H1 (cell line): ENCODE data around the gene EPHA4. TPM values are rescaled to one million over a fixed set of nuclear protein-coding genes. Genes with fewer than 3 reads are reported as not detected.

Experiments
- CTCF ChIA-PET: fragments of 300-600 bp; sonication (Branson Sonifier 250); formaldehyde crosslinking; loops from one replicate; lab custom pipeline; 2021; ENCODE audit not compliant: partially characterized antibody; lab: Charles Lee
- POLR2A ChIA-PET: fragments of 300-600 bp; sonication (Branson Sonifier 250); formaldehyde crosslinking; loops from one replicate; lab custom pipeline; 2021; ENCODE audit warnings: inconsistent platforms; ENCODE audit not compliant: partially characterized antibody; lab: Charles Lee
- DNase-seq, 2 experiments: peaks; one replicate each; pipeline versions ENCODE4 v3.0.0 to v3.0.0-alpha.2; 2010 to 2022; ENCODE audit warnings: low spot score in 2 of 2, low read depth in 1 of 2, mixed read lengths in 1 of 2
- FAIRE-seq: peaks from 2 replicates; lab custom pipeline; 2011; peaks lifted over from hg19 to GRCh38; lab: Jason Lieb, UNC
- H2AFZ ChIP-seq: 2 replicates; pipeline ENCODE4 v1.8.1; 2012; ENCODE audit warnings: low read length, inconsistent platforms
- H2AK5ac ChIP-seq: 2 replicates; pipeline ENCODE4 v1.6.1; 2013; ENCODE audit warnings: low read depth, low read length
- H2BK120ac ChIP-seq: replicated peaks from 2 replicates; pipeline ENCODE3; 2013; ENCODE audit warnings: low read depth, low read length, inconsistent platforms
- H2BK12ac ChIP-seq: 2 replicates; pipeline ENCODE4 v1.6.1; 2013; ENCODE audit warnings: low read depth, low read length
- H2BK15ac ChIP-seq: 2 replicates; pipeline ENCODE4 v1.6.1; 2013; ENCODE audit warnings: low read length
- H2BK20ac ChIP-seq: 2 replicates; pipeline ENCODE4 v1.6.1; 2013; ENCODE audit warnings: low read length
- H2BK5ac ChIP-seq: 2 replicates; pipeline ENCODE4 v1.6.1; 2013; ENCODE audit warnings: low read depth, low read length
- H3K14ac ChIP-seq: 2 replicates; pipeline ENCODE4 v1.6.1; 2013; ENCODE audit warnings: inconsistent platforms; ENCODE audit not compliant: insufficient read length
- H3K18ac ChIP-seq: 2 replicates; pipeline ENCODE4 v1.6.1; 2013; ENCODE audit warnings: low read length; ENCODE audit errors: extremely low read depth
- H3K23ac ChIP-seq: 2 replicates; pipeline ENCODE4 v1.6.1; 2013; ENCODE audit warnings: inconsistent platforms; ENCODE audit not compliant: insufficient read length
- H3K23me2 ChIP-seq: 2 replicates; pipeline ENCODE4 v1.6.1; 2013; ENCODE audit warnings: low read depth, low read length
- H3K27ac ChIP-seq: 2 replicates; pipeline ENCODE4 v1.6.1; 2011; ENCODE audit warnings: low read depth, low read length, inconsistent platforms
- H3K27me3 ChIP-seq, 4 experiments: replicated peaks in 1 of 4; 1 replicate in 1 of 4; 2 replicates in 3 of 4; pipeline versions ENCODE4 v1.6.1 to v1.8.1; 2011 to 2013; ENCODE audit warnings: low read length in 3 of 4, mild to moderate bottlenecking in 3 of 4, inconsistent platforms in 2 of 4, mixed read lengths in 2 of 4, moderate library complexity in 1 of 4; ENCODE audit not compliant: control insufficient read depth in 3 of 4, insufficient read depth in 3 of 4; ENCODE audit errors: extremely low read depth in 1 of 4
- H3K36me3 ChIP-seq, 4 experiments: 2 replicates each; pipeline versions ENCODE4 v1.6.1 to v1.8.1; 2011 to 2013; ENCODE audit warnings: mild to moderate bottlenecking in 4 of 4, low read length in 3 of 4, moderate library complexity in 2 of 4, control low read depth in 1 of 4, inconsistent platforms in 1 of 4; ENCODE audit not compliant: insufficient read depth in 4 of 4, control insufficient read depth in 2 of 4
- H3K4ac ChIP-seq: replicated peaks from 2 replicates; pipeline ENCODE3; 2013; ENCODE audit warnings: low read length, low read depth, mixed read lengths, inconsistent platforms; ENCODE audit not compliant: insufficient read length
- H3K4me1 ChIP-seq, 4 experiments: replicated peaks in 1 of 4; 1 replicate in 1 of 4; 2 replicates in 3 of 4; pipeline versions ENCODE4 v1.6.1 to v1.8.1; 2011 to 2013; ENCODE audit warnings: low read length in 3 of 4, inconsistent platforms in 2 of 4, mixed read lengths in 1 of 4; ENCODE audit not compliant: insufficient read depth in 4 of 4, control insufficient read depth in 3 of 4
- H3K4me2 ChIP-seq, 2 experiments: 2 replicates each; pipeline versions ENCODE4 v1.6.1 to v1.8.1; 2011 to 2013; ENCODE audit warnings: low read depth in 2 of 2, low read length in 2 of 2, control low read depth in 1 of 2, inconsistent platforms in 1 of 2, mild to moderate bottlenecking in 1 of 2; ENCODE audit not compliant: insufficient read depth in 1 of 2
- H3K4me3 ChIP-seq, 4 experiments: fragments of 200-600, 300-600 bp in 1 of 4; sonication (generic), shearing (Covaris generic), sonication (Bioruptor Twin) in 1 of 4; 2 replicates each; pipeline versions ENCODE4 v1.5.1 to v1.8.1; 2011 to 2016; ENCODE audit warnings: low read length in 4 of 4, low read depth in 3 of 4, control low read depth in 2 of 4, inconsistent platforms in 2 of 4, mild to moderate bottlenecking in 2 of 4, mixed read lengths in 1 of 4, moderate library complexity in 1 of 4; ENCODE audit not compliant: insufficient read depth in 2 of 4; ENCODE audit errors: extremely low read depth in 1 of 4
- H3K56ac ChIP-seq: replicated peaks from 2 replicates; pipeline ENCODE3; 2013; ENCODE audit warnings: low read depth, mild to moderate bottlenecking, mixed read lengths, low read length, inconsistent platforms; ENCODE audit not compliant: insufficient read length
- H3K79me1 ChIP-seq: 2 replicates; pipeline ENCODE4 v1.6.1; 2013; ENCODE audit warnings: low read depth, low read length, control low read depth
- H3K79me2 ChIP-seq, 2 experiments: 2 replicates each; pipeline versions ENCODE4 v1.6.1 to v1.8.1; 2012 to 2013; ENCODE audit warnings: low read length in 2 of 2, mild to moderate bottlenecking in 2 of 2, inconsistent platforms in 1 of 2; ENCODE audit not compliant: insufficient read depth in 2 of 2, control insufficient read depth in 1 of 2
- H3K9ac ChIP-seq, 4 experiments: replicated peaks in 1 of 4; 1 replicate in 1 of 4; 2 replicates in 3 of 4; pipeline versions ENCODE4 v1.6.1 to v1.8.1; 2011 to 2013; ENCODE audit warnings: low read depth in 3 of 4, low read length in 3 of 4, control low read depth in 2 of 4, mild to moderate bottlenecking in 2 of 4, moderate library complexity in 2 of 4, inconsistent platforms in 1 of 4; ENCODE audit errors: extremely low read depth in 1 of 4
- H3K9me3 ChIP-seq, 2 experiments: 2 replicates each; pipeline versions ENCODE4 v1.6.1 to v1.8.1; 2012 to 2013; ENCODE audit warnings: mild to moderate bottlenecking in 2 of 2, moderate library complexity in 2 of 2, control low read depth in 1 of 2, inconsistent platforms in 1 of 2, low read depth in 1 of 2, low read length in 1 of 2, mixed read lengths in 1 of 2; ENCODE audit not compliant: insufficient read depth in 2 of 2
- H4K20me1 ChIP-seq, 2 experiments: replicated peaks in 1 of 2; 2 replicates each; pipeline versions ENCODE3 to v1.8.1; 2011 to 2013; ENCODE audit warnings: inconsistent platforms in 2 of 2, low read length in 2 of 2, mild to moderate bottlenecking in 1 of 2; ENCODE audit not compliant: insufficient read depth in 2 of 2, control insufficient read depth in 1 of 2
- H4K5ac ChIP-seq: 2 replicates; pipeline ENCODE4 v1.6.1; 2013; ENCODE audit warnings: low read length, low read depth, mixed read lengths, inconsistent platforms; ENCODE audit not compliant: insufficient read length
- H4K8ac ChIP-seq: 2 replicates; pipeline ENCODE4 v1.8.0; 2013; ENCODE audit warnings: mild to moderate bottlenecking, moderate library complexity, low read length, inconsistent platforms; ENCODE audit not compliant: insufficient read depth; ENCODE audit errors: extremely low read depth
- H4K91ac ChIP-seq: replicated peaks from 2 replicates; pipeline ENCODE3; 2013; ENCODE audit warnings: low read length, mixed read lengths, inconsistent platforms; ENCODE audit not compliant: insufficient read length
- BRCA1 ChIP-seq: IDR thresholded peaks from 2 replicates; pipeline ENCODE4 v1.6.1; 2012; ENCODE audit warnings: low read depth, low read length, improper control_type of control experiment
- CBX8 ChIP-seq: fragments of 300-800, 300-1000 bp; sonication (generic); IDR thresholded peaks from 2 replicates; pipeline ENCODE4 v1.7.1; 2016; ENCODE audit warnings: low read depth, low read length, borderline replicate concordance
- CHD1 ChIP-seq: IDR thresholded peaks from 2 replicates; pipeline ENCODE4 v1.6.1; 2012; ENCODE audit warnings: low read depth, low read length, improper control_type of control experiment
- JUN ChIP-seq: IDR thresholded peaks from 2 replicates; pipeline ENCODE4 v1.6.1; 2011; ENCODE audit warnings: low read depth, mild to moderate bottlenecking, improper control_type of control experiment, low read length
- KDM4A ChIP-seq: IDR thresholded peaks from one replicate; pipeline ENCODE4 v1.7.1; 2012; ENCODE audit warnings: low read depth, mild to moderate bottlenecking, moderate library complexity, low read length, inconsistent platforms; ENCODE audit not compliant: severe bottlenecking
- NRF1 ChIP-seq: IDR thresholded peaks from 2 replicates; pipeline ENCODE4 v1.6.1; 2011; ENCODE audit warnings: mild to moderate bottlenecking, low read depth, low read length, improper control_type of control experiment
- POLR2A ChIP-seq, 2 experiments: IDR thresholded peaks; 1 replicate in 1 of 2; 2 replicates in 1 of 2; pipeline ENCODE4 v1.6.1; 2011; ENCODE audit warnings: low read depth in 2 of 2, low read length in 2 of 2, mild to moderate bottlenecking in 2 of 2; ENCODE audit errors: control extremely low read depth in 1 of 2
- POLR2AphosphoS5 ChIP-seq: IDR thresholded peaks from 2 replicates; pipeline ENCODE4 v1.6.1; 2011; ENCODE audit warnings: low read depth, low read length
- SP4 ChIP-seq: IDR thresholded peaks from 2 replicates; pipeline ENCODE4 v1.6.1; 2012; ENCODE audit warnings: low read length, inconsistent platforms
- TAF1 ChIP-seq: IDR thresholded peaks from 2 replicates; pipeline ENCODE4 v1.6.1; 2011; ENCODE audit warnings: mild to moderate bottlenecking, low read depth, low read length
- TCF12 ChIP-seq: IDR thresholded peaks from 2 replicates; pipeline ENCODE4 v1.6.1; 2011; ENCODE audit warnings: low read depth, mild to moderate bottlenecking, low read length
- WGBS, 2 experiments: shearing (Covaris generic) in 1 of 2; methylation state at CpG; one replicate each; pipeline versions ENCODE4 v1.1.6 to v1.1.7; 2013 to 2015; ENCODE audit warnings: low lambda C conversion rate in 2 of 2, mixed read lengths in 2 of 2, inconsistent platforms in 1 of 2, low coverage in 1 of 2, missing lambda C conversion rate in 1 of 2; ENCODE audit not compliant: insufficient replicate concordance in 2 of 2, insufficient coverage in 1 of 2, insufficient read length in 1 of 2; ENCODE audit errors: extremely low coverage in 1 of 2, missing lambda C conversion rate in 1 of 2; 5-methylcytosine and 5-hydroxymethylcytosine counted together
- polyA plus RNA-seq, 7 experiments: library from polyadenylated mRNA; depleted of rRNA in 3 of 7; stranded (reverse) in 5 of 7; unstranded in 2 of 7; fragments of >200 nt in 5 of 7; fragments of 200-250 nt in 2 of 7; gene quantifications; 1 replicate in 5 of 7; 2 replicates in 1 of 7; 4 replicates in 1 of 7; pipeline versions ENCODE4 v1.2.1 to v1.2.3, GENCODE V29; 2011 to 2013; ENCODE audit warnings: missing spikeins in 2 of 7, mixed read lengths in 2 of 7
- total RNA-seq: library from RNA; stranded (reverse); fragmentation: NEBNext Ultra II Directional; extraction: Animal tissue kit (Norgen Biotek cat#: 25700); gene quantifications from 2 replicates; pipeline ENCODE4 v1.2.1, GENCODE V29; 2021
- TF ChIP-seq, protein P1 (sequence below): IDR thresholded peaks from 2 replicates; pipeline ENCODE4 v1.6.1; 2011; ENCODE audit warnings: low read length, improper control_type of control experiment

Gene EPHA4
- total and polyA plus RNA-seq, 2 of the 8 experiments (the other 6 are each of a cell fraction or from before 2014, with no cell fraction given): 4.3 to 5.7 TPM

DNA sequence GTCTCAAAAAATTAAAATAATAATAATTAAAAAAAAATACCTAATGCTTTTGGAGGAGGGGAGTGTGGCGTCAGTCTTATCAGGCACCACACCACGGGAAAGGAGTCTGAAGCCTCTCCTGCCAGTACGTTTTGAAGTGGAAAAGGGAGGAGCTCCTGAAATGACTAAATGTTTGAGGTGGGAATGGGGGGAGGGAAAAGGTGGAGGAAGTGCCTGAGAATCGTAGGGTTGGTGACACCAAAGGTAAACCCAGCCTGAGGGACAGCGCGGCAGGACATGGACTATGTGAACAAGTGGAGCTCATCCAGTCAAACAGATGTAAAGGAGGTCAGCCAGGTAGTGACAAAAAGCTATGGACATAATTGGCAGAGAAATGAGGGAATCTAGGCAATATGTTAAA, 42.2 kb upstream of the EPHA4 start:
- Histone ChIP-seq H3K14ac (no peak overlapping the region), H3K9ac (no peak overlapping the region), H4K8ac (no peak overlapping the region), H3K23ac (no peak overlapping the region), H4K91ac (no peak overlapping the region), H2BK5ac (no peak overlapping the region), H3K79me1 (no peaks in the 10 kb centered on the region), H3K4ac (no peak overlapping the region), H3K27ac (no peak overlapping the region), H3K4me1 (peaks cover 0 to 3% (median 0%) of the 10 kb centered on the region in 4 experiments; a peak in 1 of 7 replicates), H3K23me2 (no peaks in the 10 kb centered on the region), H3K56ac (no peak overlapping the region), H2BK12ac (no peak overlapping the region), H2BK120ac (no peak overlapping the region), H2BK20ac (no peak overlapping the region), H4K20me1 (no peaks in the 10 kb centered on the region), H4K5ac (no peak overlapping the region), H3K36me3 (no peaks in the 10 kb centered on the region), H3K18ac (no peak overlapping the region), H2BK15ac (no peak overlapping the region), H2AK5ac (no peak overlapping the region), H3K4me2 (no peak overlapping the region), H2AFZ (peak overlapping the region; percentile 59; the same call in 1 of the 2 replicates), H3K9me3 (no peaks in the 10 kb centered on the region), H3K79me2 (no peaks in the 10 kb centered on the region), H3K4me3 (no peak overlapping the region), H3K27me3 (no peaks in the 10 kb centered on the region)
- FAIRE-seq: no peak
- CTCF ChIA-PET: interaction anchor here (0.8 kb wide), 1 partner anchor 356 kb away, joined by 4 read pairs; no protein-coding TSS in a partner anchor
- POLR2A ChIA-PET: no interaction called here
- WGBS, 2 experiments: 91% methylated on average over 6 of the region's 6 CpGs; no CpG with 5 or more reads in 1 of the 2 experiments
- TF ChIP-seq KDM4A (no peak), SP4 (no peak), JUN (no peak), CBX8 (no peak), NRF1 (no peak), POLR2AphosphoS5 (no peak), TCF12 (no peak), POLR2A (IDR thresholded peaks at IDR 0.05; ENCODE audit: control extremely low read depth in 1 of 2, low read depth in 2 of 2, low read length in 2 of 2) (no peak), CHD1 (no peak), BRCA1 (no peak), TAF1 (no peak)
- TF ChIP-seq, protein P1, sequence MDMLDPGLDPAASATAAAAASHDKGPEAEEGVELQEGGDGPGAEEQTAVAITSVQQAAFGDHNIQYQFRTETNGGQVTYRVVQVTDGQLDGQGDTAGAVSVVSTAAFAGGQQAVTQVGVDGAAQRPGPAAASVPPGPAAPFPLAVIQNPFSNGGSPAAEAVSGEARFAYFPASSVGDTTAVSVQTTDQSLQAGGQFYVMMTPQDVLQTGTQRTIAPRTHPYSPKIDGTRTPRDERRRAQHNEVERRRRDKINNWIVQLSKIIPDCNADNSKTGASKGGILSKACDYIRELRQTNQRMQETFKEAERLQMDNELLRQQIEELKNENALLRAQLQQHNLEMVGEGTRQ: no peak
- DNase-seq: no peak
